B cell (primary cell): ENCODE data around the gene FOXJ1. TPM values are rescaled to one million over a fixed set of nuclear protein-coding genes. Genes with fewer than 3 reads are reported as not detected.

Experiments used
- ATAC-seq: fragments of 200-7000 bp; cut with Tn5 transposase; one replicate; pipeline ENCODE4 v1.10.0; 2021; ENCODE audit warnings: low read depth, mild to moderate bottlenecking, moderate number of reproducible peaks, moderate library complexity
- CTCF ChIA-PET: fragments of 350-600 bp; sonication (Branson Sonifier 250); formaldehyde crosslinking; loops from one replicate; lab custom pipeline; 2021; ENCODE audit warnings: antibody characterized with exemption, inconsistent platforms; lab: Charles Lee
- POLR2A ChIA-PET: fragments of 350-600 bp; sonication (Branson Sonifier 250); formaldehyde crosslinking; loops from one replicate; lab custom pipeline; 2021; ENCODE audit warnings: antibody characterized with exemption; lab: Charles Lee
- DNase-seq: peaks from one replicate; pipeline ENCODE4 v3.0.0; 2013
- H2AFZ ChIP-seq: 2 replicates; pipeline ENCODE4 v1.6.1; 2012; ENCODE audit warnings: mild to moderate bottlenecking, low read depth, low read length; ENCODE audit not compliant: insufficient read depth, poor library complexity, severe bottlenecking
- H3K27ac ChIP-seq, 2 donors: 1 replicate in 1 of 2; 2 replicates in 1 of 2; pipeline ENCODE4 v1.5.1; 2012 to 2013; ENCODE audit warnings: low read length in 2 of 2, mild to moderate bottlenecking in 2 of 2, moderate library complexity in 1 of 2
- H3K27me3 ChIP-seq, 4 experiments: fragments of 200-600 bp in 1 of 4; sonication (generic) in 1 of 4; replicated peaks in 1 of 4; 1 replicate in 2 of 4; 2 replicates in 2 of 4; pipeline versions ENCODE4 v1.6.1 to v1.7.0; 2013 to 2016; ENCODE audit warnings: low read length in 3 of 4, mild to moderate bottlenecking in 2 of 4, mixed read lengths in 1 of 4, moderate library complexity in 1 of 4; ENCODE audit not compliant: insufficient read depth in 4 of 4, control insufficient read depth in 3 of 4; ENCODE audit errors: control extremely low read depth in 1 of 4
- H3K36me3 ChIP-seq, 2 experiments: replicated peaks in 1 of 2; 1 replicate in 1 of 2; 2 replicates in 1 of 2; pipeline versions ENCODE4 v1.6.1 to v1.7.1; 2013; ENCODE audit warnings: low read length in 1 of 2; ENCODE audit not compliant: insufficient read depth in 2 of 2, control insufficient read depth in 1 of 2; ENCODE audit errors: control extremely low read depth in 1 of 2, extremely low read depth in 1 of 2
- H3K4me1 ChIP-seq, 2 donors: fragments of 200-600 bp in 1 of 2; sonication (generic) in 1 of 2; 1 replicate in 1 of 2; 2 replicates in 1 of 2; pipeline versions ENCODE4 v1.5.1 to v1.6.1; 2013 to 2017; ENCODE audit warnings: low read length in 2 of 2; ENCODE audit not compliant: control insufficient read depth in 2 of 2, insufficient read depth in 2 of 2
- H3K4me2 ChIP-seq: replicated peaks from 2 replicates; pipeline ENCODE3; 2012; ENCODE audit warnings: mild to moderate bottlenecking, low read depth, low read length; ENCODE audit not compliant: poor library complexity, severe bottlenecking
- H3K4me3 ChIP-seq, 5 experiments: fragments of 200-600 bp in 1 of 5; sonication (generic) in 1 of 5; 1 replicate in 3 of 5; 2 replicates in 2 of 5; pipeline versions ENCODE4 v1.5.1 to v1.7.0; 2011 to 2016; ENCODE audit warnings: low read length in 4 of 5, mild to moderate bottlenecking in 4 of 5, low read depth in 2 of 5, control low read depth in 1 of 5, moderate library complexity in 1 of 5; ENCODE audit not compliant: insufficient read depth in 1 of 5; ENCODE audit errors: control extremely low read depth in 1 of 5, extremely low read depth in 1 of 5
- H3K79me2 ChIP-seq: fragments of 200-600 bp; sonication (generic); one replicate; pipeline ENCODE4 v1.6.0; 2016; ENCODE audit warnings: low read length; ENCODE audit not compliant: control insufficient read depth, insufficient read depth
- H3K9ac ChIP-seq: fragments of 200-600 bp; sonication (generic); 2 replicates; pipeline ENCODE4 v1.6.1; 2017; ENCODE audit warnings: mild to moderate bottlenecking, low read length, moderate library complexity
- H3K9me3 ChIP-seq, 3 donors: one replicate each; pipeline versions ENCODE4 v1.6.1 to v1.7.1; 2013; ENCODE audit warnings: low read length in 2 of 3; ENCODE audit not compliant: control insufficient read depth in 2 of 3, insufficient read depth in 1 of 3; ENCODE audit errors: control extremely low read depth in 1 of 3
- H4K20me1 ChIP-seq: 2 replicates; pipeline ENCODE4 v1.6.0; 2012; ENCODE audit warnings: mild to moderate bottlenecking, low read length; ENCODE audit not compliant: insufficient read depth, control insufficient read depth, poor library complexity, severe bottlenecking
- H3K27ac Mint-ChIP-seq: one replicate; pipeline ENCODE4 v1.8.0; 2021; ENCODE audit warnings: mixed read lengths
- H3K27me3 Mint-ChIP-seq: one replicate; pipeline ENCODE4 v1.8.0; 2021; ENCODE audit warnings: mixed read lengths
- H3K4me1 Mint-ChIP-seq: one replicate; pipeline ENCODE4 v1.8.0; 2021; ENCODE audit warnings: mixed read lengths
- H3K4me3 Mint-ChIP-seq: one replicate; pipeline ENCODE4 v1.8.0; 2021; ENCODE audit warnings: mixed read lengths
- H3K9me3 Mint-ChIP-seq: one replicate; pipeline ENCODE4 v1.8.0; 2022; ENCODE audit warnings: mixed read lengths; ENCODE audit not compliant: insufficient read depth
- CTCF ChIP-seq: fragments of 200-600 bp; IDR thresholded peaks from one replicate; pipeline ENCODE4 v1.8.0; 2022; ENCODE audit warnings: antibody characterized with exemption, mild to moderate bottlenecking
- EZH2 ChIP-seq: IDR thresholded peaks from 2 replicates; pipeline ENCODE4 v1.6.1; 2012; ENCODE audit warnings: borderline replicate concordance, low read depth, mild to moderate bottlenecking, moderate library complexity, low read length; ENCODE audit not compliant: insufficient read depth, poor library complexity, severe bottlenecking
- WGBS: methylation state at CpG from one replicate; pipeline ENCODE4 v1.1.5; 2013; ENCODE audit warnings: missing lambda C conversion rate; ENCODE audit not compliant: insufficient coverage; 5-methylcytosine and 5-hydroxymethylcytosine counted together
- intact Hi-C: fragments of 100-400 bp; cut with micrococcal nuclease; formaldehyde crosslinking; loops from one replicate; pipeline ENCODE4 v1.10.0; 2022
- polyA plus RNA-seq: library from polyadenylated mRNA; depleted of rRNA; stranded (reverse); fragments of >200 nt; gene quantifications from 2 replicates; pipeline ENCODE4 v1.2.3, GENCODE V29; 2012
- total RNA-seq, 2 donors: library from RNA; stranded (reverse); fragments of 120-200 nt in 1 of 2; gene quantifications; 1 replicate in 1 of 2; 2 replicates in 1 of 2; pipeline versions ENCODE4 v1.2.3 to v1.2.4, GENCODE V29; 2013 to 2022

Gene FOXJ1
- total and polyA plus RNA-seq, 2 donors (not counting 1 experiment from before 2014, with no cell fraction given) = 0.20 to 1.0 TPM

- H3K9ac ChIP-seq = peak overlapping the region; percentile 90
- H3K79me2 ChIP-seq = peaks cover 17% of the 10 kb centered on the region
- ATAC-seq = no peak
- peak overlapping the region; percentile 97 for H2AFZ ChIP-seq
- no peaks in the 10 kb centered on the region for H3K9me3 Mint-ChIP-seq
- H3K4me3 ChIP-seq = peak overlapping the region; percentile 68 to 93 (median 90)
- no peaks in the 10 kb centered on the region for H3K27me3 ChIP-seq
- H3K4me3 Mint-ChIP-seq = peak overlapping the region; percentile 97
- peaks cover 0 to 29% of the 10 kb centered on the region in 2 experiments for H3K36me3 ChIP-seq
- H3K27ac ChIP-seq = peak overlapping the region; percentile 76 to 82
- peaks cover 11 to 22% of the 10 kb centered on the region in 2 donors for H3K4me1 ChIP-seq
- intact Hi-C loops = loop anchor here (5.0 kb wide), 1 partner anchor 246 kb away; the partner anchor contains the start of gene WBP2
- peak overlapping the region; percentile 97 for H3K27ac Mint-ChIP-seq
- no peak for DNase-seq
- H3K27me3 Mint-ChIP-seq = no peaks in the 10 kb centered on the region
- H4K20me1 ChIP-seq = no peaks in the 10 kb centered on the region
- ChIA-PET POLR2A (interaction anchor here (0.6 kb wide), 2 partner anchors 247 to 923 kb away, joined by 3 to 4 read pairs; no protein-coding TSS in a partner anchor), CTCF (interaction anchor here (1.0 to 2.5 kb wide), 3 partner anchors 23 to 197 kb away, joined by 3 to 11 read pairs (median 6); no protein-coding TSS in a partner anchor)
- H3K4me2 ChIP-seq = peak overlapping the region; percentile 80
- TF ChIP-seq CTCF = no peak
- no peak for TF ChIP-seq EZH2
- H3K4me1 Mint-ChIP-seq = peaks cover 21% of the 10 kb centered on the region
- 7% methylated on average over 4 of the region's 4 CpGs for WGBS
- H3K9me3 ChIP-seq = no peaks in the 10 kb centered on the region
These were observed 38.1 kb downstream of the FOXJ1 start for GRCh38 chr17:76102944-76103273.

- DNase-seq (no peak), ATAC-seq (no peak)
- intact Hi-C loops = no loop called here
- Histone ChIP-seq H3K4me3 (no peak overlapping the region), H3K27me3 (no peaks in the 10 kb centered on the region), H3K79me2 (peaks cover 20% of the 10 kb centered on the region), H3K4me2 (no peak overlapping the region), H2AFZ (no peak overlapping the region), H4K20me1 (no peaks in the 10 kb centered on the region), H3K9ac (no peak overlapping the region), H3K4me1 (peaks cover 5 to 10% of the 10 kb centered on the region in 2 donors), H3K36me3 (peaks cover 2 to 72% of the 10 kb centered on the region in 2 experiments), H3K9me3 (no peaks in the 10 kb centered on the region), H3K27ac (no peak overlapping the region)
- Mint-ChIP-seq H3K27me3 (no peaks in the 10 kb centered on the region), H3K4me1 (peaks cover 10% of the 10 kb centered on the region), H3K4me3 (no peak overlapping the region), H3K9me3 (no peaks in the 10 kb centered on the region), H3K27ac (no peak overlapping the region)
- TF ChIP-seq CTCF (no peak), EZH2 (no peak)
- WGBS = 98% methylated on average over 16 of the region's 19 CpGs
- POLR2A ChIA-PET = no interaction called here
- CTCF ChIA-PET = no interaction called here
These were observed 43.2 kb downstream of the FOXJ1 start for GRCh38 chr17:76097716-76098295.
